Astrocyte (in vitro differentiated cells and primary cell): ENCODE results near the gene THUMPD1. TPM values are rescaled to one million over a fixed set of nuclear protein-coding genes. Genes with fewer than 3 reads are reported as not detected.

ENCODE experiments used
- DNase-seq: peaks from one replicate; pipeline ENCODE4 v3.0.0-alpha.2; 2010; ENCODE audit warnings: low read depth
- FAIRE-seq: peaks from 2 replicates; lab custom pipeline; 2011; peaks lifted over from hg19 to GRCh38; lab: Jason Lieb, UNC
- H2AFZ ChIP-seq: 2 replicates; pipeline ENCODE4 v1.6.0; 2012; ENCODE audit warnings: low read depth, low read length, inconsistent platforms
- H3K27ac ChIP-seq: 2 replicates; pipeline ENCODE4 v1.5.1; 2011; ENCODE audit warnings: low read depth, low read length, inconsistent platforms
- H3K27me3 ChIP-seq: 2 replicates; pipeline ENCODE4 v1.6.0; 2011; ENCODE audit warnings: low read length, inconsistent platforms; ENCODE audit not compliant: insufficient read depth
- H3K36me3 ChIP-seq: 2 replicates; pipeline ENCODE4 v1.5.1; 2011; ENCODE audit warnings: low read length, inconsistent platforms; ENCODE audit not compliant: insufficient read depth
- H3K4me1 ChIP-seq: 2 replicates; pipeline ENCODE4 v1.5.1; 2011; ENCODE audit warnings: low read length, inconsistent platforms; ENCODE audit not compliant: insufficient read depth
- H3K4me2 ChIP-seq: 2 replicates; pipeline ENCODE4 v1.6.0; 2012; ENCODE audit warnings: low read length, inconsistent platforms
- H3K4me3 ChIP-seq: 2 replicates; pipeline ENCODE4 v1.5.1; 2011; ENCODE audit warnings: low read depth, mild to moderate bottlenecking, low read length, inconsistent platforms; ENCODE audit not compliant: insufficient read depth
- H3K79me2 ChIP-seq: 2 replicates; pipeline ENCODE4 v1.6.0; 2012; ENCODE audit warnings: mild to moderate bottlenecking, low read length, inconsistent platforms; ENCODE audit not compliant: insufficient read depth
- H3K9ac ChIP-seq: 2 replicates; pipeline ENCODE4 v1.6.0; 2012; ENCODE audit warnings: mild to moderate bottlenecking, low read length, inconsistent platforms
- H3K9me3 ChIP-seq: 2 replicates; pipeline ENCODE4 v1.5.1; 2012; ENCODE audit warnings: low read depth, mild to moderate bottlenecking, low read length, inconsistent platforms; ENCODE audit not compliant: insufficient read depth
- H4K20me1 ChIP-seq: 2 replicates; pipeline ENCODE4 v1.6.0; 2012; ENCODE audit warnings: low read length, inconsistent platforms; ENCODE audit not compliant: insufficient read depth
- H3K27ac Mint-ChIP-seq: one replicate; pipeline ENCODE4 v1.8.0; 2021; ENCODE audit warnings: mild to moderate bottlenecking, mixed read lengths; ENCODE audit not compliant: unreplicated experiment
- H3K27me3 Mint-ChIP-seq: one replicate; pipeline ENCODE4 v1.8.0; 2021; ENCODE audit warnings: low read depth, mixed read lengths; ENCODE audit not compliant: unreplicated experiment
- H3K36me3 Mint-ChIP-seq: one replicate; pipeline ENCODE4 v1.8.0; 2021; ENCODE audit warnings: low read depth, mixed read lengths; ENCODE audit not compliant: unreplicated experiment
- H3K4me1 Mint-ChIP-seq: one replicate; pipeline ENCODE4 v1.8.0; 2021; ENCODE audit warnings: low read depth, mixed read lengths; ENCODE audit not compliant: unreplicated experiment
- H3K4me3 Mint-ChIP-seq: one replicate; pipeline ENCODE4 v1.8.0; 2021; ENCODE audit warnings: mild to moderate bottlenecking, moderate library complexity, mixed read lengths; ENCODE audit not compliant: unreplicated experiment
- H3K9me3 Mint-ChIP-seq: one replicate; pipeline ENCODE4 v1.8.0; 2021; ENCODE audit warnings: mild to moderate bottlenecking, mixed read lengths; ENCODE audit not compliant: unreplicated experiment
- EZH2 ChIP-seq: IDR thresholded peaks from 2 replicates; pipeline ENCODE4 v1.6.1; 2012; ENCODE audit warnings: mild to moderate bottlenecking, low read length, inconsistent platforms; ENCODE audit not compliant: insufficient read depth
- total RNA-seq: library from RNA; stranded (reverse); gene quantifications from 2 replicates; pipeline ENCODE4 v1.2.1, GENCODE V29; 2021
- TF ChIP-seq, protein P1 (sequence below): IDR thresholded peaks from 2 replicates; pipeline ENCODE4 v1.5.1; 2011; ENCODE audit warnings: low read depth, mild to moderate bottlenecking, inconsistent platforms, low read length, moderate library complexity; ENCODE audit not compliant: insufficient read depth

THUMPD1 gene
- total RNA-seq, 1 donor from 2014 or later, result 28.6 TPM

GRCh38 chr16:20734056-20734455 is 7.6 kb downstream of the THUMPD1 start:
- H3K9me3 ChIP-seq, result no peaks in the 10 kb centered on the region
- peaks cover 14% of the 10 kb centered on the region for H3K79me2 ChIP-seq
- Mint-ChIP-seq H3K36me3 (peaks cover 4% of the 10 kb centered on the region), H3K27me3 (no peaks in the 10 kb centered on the region), H3K27ac (no peak overlapping the region), H3K9me3 (no peaks in the 10 kb centered on the region), H3K4me1 (no peaks in the 10 kb centered on the region), H3K4me3 (no peak overlapping the region)
- TF ChIP-seq, protein P1, sequence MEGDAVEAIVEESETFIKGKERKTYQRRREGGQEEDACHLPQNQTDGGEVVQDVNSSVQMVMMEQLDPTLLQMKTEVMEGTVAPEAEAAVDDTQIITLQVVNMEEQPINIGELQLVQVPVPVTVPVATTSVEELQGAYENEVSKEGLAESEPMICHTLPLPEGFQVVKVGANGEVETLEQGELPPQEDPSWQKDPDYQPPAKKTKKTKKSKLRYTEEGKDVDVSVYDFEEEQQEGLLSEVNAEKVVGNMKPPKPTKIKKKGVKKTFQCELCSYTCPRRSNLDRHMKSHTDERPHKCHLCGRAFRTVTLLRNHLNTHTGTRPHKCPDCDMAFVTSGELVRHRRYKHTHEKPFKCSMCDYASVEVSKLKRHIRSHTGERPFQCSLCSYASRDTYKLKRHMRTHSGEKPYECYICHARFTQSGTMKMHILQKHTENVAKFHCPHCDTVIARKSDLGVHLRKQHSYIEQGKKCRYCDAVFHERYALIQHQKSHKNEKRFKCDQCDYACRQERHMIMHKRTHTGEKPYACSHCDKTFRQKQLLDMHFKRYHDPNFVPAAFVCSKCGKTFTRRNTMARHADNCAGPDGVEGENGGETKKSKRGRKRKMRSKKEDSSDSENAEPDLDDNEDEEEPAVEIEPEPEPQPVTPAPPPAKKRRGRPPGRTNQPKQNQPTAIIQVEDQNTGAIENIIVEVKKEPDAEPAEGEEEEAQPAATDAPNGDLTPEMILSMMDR, result no peak
- no peak for TF ChIP-seq EZH2
- H4K20me1 ChIP-seq, result peaks cover 26% of the 10 kb centered on the region
- H3K27me3 ChIP-seq, result no peaks in the 10 kb centered on the region
- DNase-seq (no peak), FAIRE-seq (no peak)
- H3K9ac ChIP-seq, result no peak overlapping the region
- H3K4me2 ChIP-seq, result no peak overlapping the region
- H3K4me1 ChIP-seq, result no peaks in the 10 kb centered on the region
- H3K36me3 ChIP-seq, result peaks cover 34% of the 10 kb centered on the region
- no peak overlapping the region for H3K4me3 ChIP-seq
- H2AFZ ChIP-seq, result no peak overlapping the region
- H3K27ac ChIP-seq, result no peak overlapping the region

DNA sequence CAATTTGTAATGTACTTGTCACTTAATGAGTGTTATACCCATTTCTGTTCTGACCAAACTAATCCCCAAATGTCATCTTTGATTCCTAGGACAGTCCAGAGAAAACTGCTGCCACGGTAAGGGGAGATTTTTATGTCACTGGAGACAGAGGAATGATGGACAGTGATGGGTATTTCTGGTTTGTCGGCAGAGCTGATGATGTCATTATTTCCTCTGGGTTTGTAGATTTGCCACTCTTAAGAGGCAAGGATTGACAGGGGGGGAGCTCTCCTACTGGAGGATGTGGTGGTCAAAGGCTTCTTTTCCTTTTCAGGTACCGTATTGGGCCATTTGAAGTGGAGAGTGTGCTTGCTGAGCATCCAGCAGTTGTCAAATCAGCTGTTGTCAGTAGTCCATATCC is 12.5 kb downstream of the THUMPD1 start:
- DNase-seq, result no peak
- Histone ChIP-seq H4K20me1 (no peaks in the 10 kb centered on the region), H2AFZ (no peak overlapping the region), H3K4me1 (no peaks in the 10 kb centered on the region), H3K27ac (no peak overlapping the region), H3K4me3 (no peak overlapping the region), H3K79me2 (no peaks in the 10 kb centered on the region), H3K9me3 (no peaks in the 10 kb centered on the region), H3K27me3 (no peaks in the 10 kb centered on the region), H3K4me2 (no peak overlapping the region), H3K9ac (no peak overlapping the region), H3K36me3 (peaks cover 1% of the 10 kb centered on the region)
- H3K4me3 Mint-ChIP-seq, result no peak overlapping the region
- H3K27me3 Mint-ChIP-seq, result no peaks in the 10 kb centered on the region
- H3K9me3 Mint-ChIP-seq, result no peaks in the 10 kb centered on the region
- H3K36me3 Mint-ChIP-seq, result no peaks in the 10 kb centered on the region
- FAIRE-seq, result no peak
- no peak for TF ChIP-seq EZH2
- TF ChIP-seq, protein P1, result no peak
- H3K27ac Mint-ChIP-seq, result no peak overlapping the region
- H3K4me1 Mint-ChIP-seq, result no peaks in the 10 kb centered on the region

DNA sequence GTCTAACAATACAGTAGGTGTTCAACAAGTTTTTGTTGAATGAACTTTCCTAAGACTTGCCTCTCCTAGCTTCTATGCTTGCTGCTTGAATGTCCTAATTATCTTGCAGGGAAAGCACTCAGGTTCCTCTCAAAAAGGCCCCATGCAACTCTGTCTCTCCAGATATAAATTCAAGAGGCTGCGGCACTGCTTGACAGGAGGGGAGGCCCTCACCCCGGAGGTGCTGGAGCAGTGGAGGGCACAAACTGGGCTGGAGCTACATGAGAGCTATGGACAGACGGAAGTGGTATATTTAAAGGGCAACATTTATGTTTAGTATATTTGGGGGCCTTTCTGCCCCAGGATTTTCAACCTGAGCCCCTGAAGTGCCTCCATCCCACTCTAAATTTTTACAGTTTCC is 14.4 kb downstream of the THUMPD1 start:
- no peak for FAIRE-seq
- H2AFZ ChIP-seq, result no peak overlapping the region
- H3K4me3 Mint-ChIP-seq, result no peak overlapping the region
- H3K4me3 ChIP-seq, result no peak overlapping the region
- H3K27me3 Mint-ChIP-seq, result no peaks in the 10 kb centered on the region
- H3K36me3 ChIP-seq, result no peaks in the 10 kb centered on the region
- no peaks in the 10 kb centered on the region for H3K79me2 ChIP-seq
- no peaks in the 10 kb centered on the region for H3K9me3 ChIP-seq
- H3K4me2 ChIP-seq, result no peak overlapping the region
- H3K27ac ChIP-seq, result no peak overlapping the region
- no peaks in the 10 kb centered on the region for H3K36me3 Mint-ChIP-seq
- no peaks in the 10 kb centered on the region for H3K4me1 ChIP-seq
- H3K27ac Mint-ChIP-seq, result no peak overlapping the region
- H3K9me3 Mint-ChIP-seq, result no peaks in the 10 kb centered on the region
- H3K9ac ChIP-seq, result no peak overlapping the region
- H3K27me3 ChIP-seq, result no peaks in the 10 kb centered on the region
- no peaks in the 10 kb centered on the region for H4K20me1 ChIP-seq
- TF ChIP-seq, protein P1, result no peak
- no peak for TF ChIP-seq EZH2
- H3K4me1 Mint-ChIP-seq, result no peaks in the 10 kb centered on the region
- DNase-seq, result no peak
